Fibroblast of lung (primary cell): ENCODE data around the gene MIPOL1.

ENCODE experiments used
- EZH2 ChIP-seq: IDR thresholded peaks from 2 replicates; pipeline ENCODE4 v1.5.1; 2012; ENCODE audit warnings: low read length, control low read depth, mild to moderate bottlenecking; ENCODE audit errors: missing control alignments
- TF ChIP-seq, protein P1 (sequence below), 2 donors: IDR thresholded peaks in 1 of 2; conservative IDR thresholded peaks in 1 of 2; 1 replicate in 1 of 2; 2 replicates in 1 of 2; pipeline ENCODE4 v1.5.1; 2011 to 2012; ENCODE audit warnings: low read length in 2 of 2, control low read depth in 1 of 2, inconsistent platforms in 1 of 2, low read depth in 1 of 2, mild to moderate bottlenecking in 1 of 2

DNA sequence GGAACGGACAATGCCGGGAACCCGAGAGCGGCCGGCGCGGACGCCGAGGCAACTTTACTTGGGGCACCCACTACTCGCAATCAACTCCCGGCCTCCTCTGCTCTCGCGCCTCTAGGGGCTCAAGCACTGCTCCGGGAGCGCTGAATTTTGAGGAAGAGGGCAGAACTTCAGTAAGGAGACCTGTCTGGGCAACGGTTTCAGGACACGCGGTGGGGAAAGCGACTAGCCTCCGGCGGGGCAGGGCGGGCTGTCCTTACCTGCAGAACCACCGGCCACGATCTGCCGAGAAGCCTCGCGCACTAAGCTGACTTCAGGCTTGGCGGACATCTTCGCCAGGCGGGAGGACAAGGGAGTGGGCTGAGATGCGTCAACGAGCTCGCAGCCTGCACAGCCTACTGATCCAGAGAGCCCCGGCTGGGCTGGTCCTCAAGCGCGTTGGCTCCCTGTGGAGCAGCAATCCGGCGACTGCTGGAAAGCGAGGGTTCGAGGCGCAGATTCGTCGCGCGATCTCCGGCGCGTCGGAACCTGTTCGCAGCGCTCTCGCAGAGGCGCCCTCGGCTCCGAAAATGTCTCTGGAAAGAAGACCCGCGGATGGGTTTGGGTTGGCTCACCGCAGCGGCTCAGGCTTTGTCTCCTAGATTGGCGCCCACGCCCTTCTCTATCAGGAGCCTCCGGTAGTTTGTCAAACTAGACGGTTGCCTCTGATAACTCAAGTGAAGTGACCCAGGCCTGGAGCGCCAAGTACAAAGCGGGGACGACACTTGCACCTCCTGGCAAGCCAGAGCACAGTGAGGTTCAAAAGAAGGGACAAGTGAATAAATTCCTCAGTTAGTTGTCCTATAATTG is 25.5 kb upstream of the MIPOL1 start, which contains the start of gene SLC25A21:
- TF ChIP-seq, protein P1, sequence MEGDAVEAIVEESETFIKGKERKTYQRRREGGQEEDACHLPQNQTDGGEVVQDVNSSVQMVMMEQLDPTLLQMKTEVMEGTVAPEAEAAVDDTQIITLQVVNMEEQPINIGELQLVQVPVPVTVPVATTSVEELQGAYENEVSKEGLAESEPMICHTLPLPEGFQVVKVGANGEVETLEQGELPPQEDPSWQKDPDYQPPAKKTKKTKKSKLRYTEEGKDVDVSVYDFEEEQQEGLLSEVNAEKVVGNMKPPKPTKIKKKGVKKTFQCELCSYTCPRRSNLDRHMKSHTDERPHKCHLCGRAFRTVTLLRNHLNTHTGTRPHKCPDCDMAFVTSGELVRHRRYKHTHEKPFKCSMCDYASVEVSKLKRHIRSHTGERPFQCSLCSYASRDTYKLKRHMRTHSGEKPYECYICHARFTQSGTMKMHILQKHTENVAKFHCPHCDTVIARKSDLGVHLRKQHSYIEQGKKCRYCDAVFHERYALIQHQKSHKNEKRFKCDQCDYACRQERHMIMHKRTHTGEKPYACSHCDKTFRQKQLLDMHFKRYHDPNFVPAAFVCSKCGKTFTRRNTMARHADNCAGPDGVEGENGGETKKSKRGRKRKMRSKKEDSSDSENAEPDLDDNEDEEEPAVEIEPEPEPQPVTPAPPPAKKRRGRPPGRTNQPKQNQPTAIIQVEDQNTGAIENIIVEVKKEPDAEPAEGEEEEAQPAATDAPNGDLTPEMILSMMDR (conservative IDR thresholded peaks at IDR 0.05 in 1 of 2, IDR thresholded peaks at IDR 0.05 in 1 of 2; ENCODE audit: low read depth in 1 of 2, low read length in 2 of 2) = peak; percentile 9 to 14
- no peak for TF ChIP-seq EZH2
